ENCODE measurements around the gene ZNF280C.
A peak's percentile ranks its signal among the peaks of the same experiment; 100 is the strongest.
"Not testable (repeated sequence)": the region's sequence is repeated elsewhere in the genome, so short reads cannot be mapped to it uniquely, and the experiment has no call there.

Gene ZNF280C

DNA sequence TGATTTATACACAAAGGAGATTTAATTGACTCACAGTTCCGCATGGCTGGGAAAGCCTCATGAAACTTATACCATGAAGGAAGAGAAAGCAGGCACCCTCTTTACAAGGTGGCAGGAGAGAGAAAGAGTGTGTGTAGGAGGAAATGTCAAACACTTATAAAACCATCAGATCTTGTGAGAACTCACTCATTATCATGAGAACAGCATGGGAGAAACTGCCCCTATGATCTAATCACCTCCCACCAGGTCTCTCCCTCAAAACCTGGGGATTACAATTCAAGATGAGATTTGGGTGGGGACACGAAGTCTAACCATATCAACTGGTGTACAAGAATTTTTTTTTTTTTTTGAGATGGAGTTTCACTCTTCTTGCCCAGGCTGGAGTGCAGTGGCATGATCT, 3.6 kb upstream of the ZNF280C start:
- H3K4me1 Mint-ChIP-seq, H3K4me3 Mint-ChIP-seq, H3K36me3 Mint-ChIP-seq, H3K27ac Mint-ChIP-seq, ATAC-seq, H3K9me3 Mint-ChIP-seq, H3K27me3 Mint-ChIP-seq: not testable (repeated sequence)

DNA sequence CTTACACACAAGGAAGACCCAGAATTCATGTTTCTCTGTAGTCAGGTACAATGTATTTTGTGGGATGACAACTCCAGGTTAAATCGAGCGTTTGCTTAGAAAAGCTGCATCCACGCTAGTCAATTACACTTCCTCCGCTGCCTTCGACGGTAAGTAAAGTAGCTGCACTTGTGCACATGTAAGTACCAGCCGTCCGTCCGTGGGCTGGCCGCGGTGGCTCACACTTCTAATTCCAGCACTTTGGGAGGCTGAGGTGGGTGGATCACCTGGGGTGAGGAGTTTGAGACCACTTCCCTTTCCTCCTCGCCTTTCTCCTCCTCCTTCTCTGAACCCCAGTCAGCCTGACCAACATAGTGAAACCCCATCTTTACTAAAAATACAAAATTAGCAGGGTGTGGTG, 692 bp upstream of the ZNF280C start:
- H3K27ac Mint-ChIP-seq, H3K27me3 Mint-ChIP-seq, H3K36me3 Mint-ChIP-seq, H3K4me1 Mint-ChIP-seq, ATAC-seq, H3K9me3 Mint-ChIP-seq, H3K4me3 Mint-ChIP-seq: not testable (repeated sequence)

DNA sequence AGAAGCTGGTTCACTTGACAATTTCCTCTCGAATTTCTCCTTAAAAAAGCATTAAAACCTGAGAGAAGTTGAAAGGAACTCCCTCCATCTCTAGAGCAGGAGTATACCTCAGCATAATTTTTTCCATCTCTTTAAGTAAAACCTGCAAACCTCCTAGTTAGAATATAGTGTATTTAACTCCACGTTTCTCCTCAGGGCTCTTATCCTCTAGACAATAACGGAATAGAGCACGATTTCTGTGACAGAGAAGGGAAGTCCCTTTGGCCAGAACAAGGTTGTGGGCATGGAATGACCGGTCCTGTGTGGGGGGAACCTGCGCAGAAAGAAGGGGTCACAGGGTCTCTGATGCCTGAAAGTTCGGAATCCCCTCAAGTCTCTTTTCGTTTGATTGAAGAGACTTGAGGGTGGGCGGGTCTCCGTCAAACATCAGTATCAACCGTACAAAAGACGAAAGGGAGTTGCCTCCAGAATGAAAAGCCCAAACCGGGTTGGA, 697 bp downstream of the ZNF280C start:
- Mint-ChIP-seq H3K4me1 (peaks cover 9% of the 10 kb centered on the region), H3K9me3 (no peaks in the 10 kb centered on the region), H3K4me3 (peak overlapping the region; percentile 80), H3K36me3 (no peaks in the 10 kb centered on the region), H3K27me3 (no peaks in the 10 kb centered on the region), H3K27ac (peak overlapping the region; percentile 73)
- no peak for ATAC-seq

DNA sequence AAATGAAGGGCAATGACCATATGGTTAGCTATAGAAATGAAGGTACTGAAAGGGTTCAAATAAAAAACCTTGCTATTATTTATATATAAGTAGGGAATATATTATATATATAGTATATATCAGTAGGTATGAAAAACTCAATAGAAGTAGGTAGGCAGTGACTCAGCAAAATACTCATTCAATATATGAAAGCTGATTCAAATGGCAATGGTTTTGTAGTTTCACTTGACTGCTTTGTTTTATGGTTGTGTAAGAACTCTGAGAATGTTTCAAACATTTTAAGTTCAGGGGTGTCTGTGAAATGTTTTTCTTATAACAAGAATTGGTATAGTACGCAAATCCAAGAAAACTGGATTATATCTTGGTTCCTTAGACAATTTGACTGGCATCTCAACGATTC, 4.1 kb downstream of the ZNF280C start:
- ATAC-seq = no peak
- H3K36me3 Mint-ChIP-seq = no peaks in the 10 kb centered on the region
- H3K4me1 Mint-ChIP-seq = no peaks in the 10 kb centered on the region
- H3K27me3 Mint-ChIP-seq = no peaks in the 10 kb centered on the region
- no peak overlapping the region for H3K27ac Mint-ChIP-seq
- H3K9me3 Mint-ChIP-seq = no peaks in the 10 kb centered on the region
- no peak overlapping the region for H3K4me3 Mint-ChIP-seq

DNA sequence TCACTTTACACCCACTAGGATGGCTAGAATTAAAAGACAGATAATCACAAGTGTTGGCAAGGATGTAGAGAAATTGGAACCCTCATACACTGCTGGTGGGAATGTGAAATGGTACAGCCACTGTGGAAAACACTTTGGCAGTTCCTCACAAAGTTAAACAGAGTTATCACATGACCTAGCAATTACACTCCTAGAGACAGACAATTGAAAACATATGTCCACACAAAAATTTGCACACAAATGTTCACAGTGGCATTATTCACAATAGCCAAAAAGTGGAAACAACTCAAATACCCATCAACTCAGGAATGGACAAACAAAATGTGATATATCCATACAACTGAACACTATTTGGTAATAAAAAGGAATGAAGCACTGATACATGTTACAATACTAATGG, 5.7 kb downstream of the ZNF280C start:
- no peak overlapping the region for H3K27ac Mint-ChIP-seq
- H3K4me3 Mint-ChIP-seq = no peak overlapping the region
- no peaks in the 10 kb centered on the region for H3K4me1 Mint-ChIP-seq
- no peaks in the 10 kb centered on the region for H3K9me3 Mint-ChIP-seq
- H3K36me3 Mint-ChIP-seq = peaks cover 8% of the 10 kb centered on the region
- no peaks in the 10 kb centered on the region for H3K27me3 Mint-ChIP-seq
- ATAC-seq = no peak

DNA sequence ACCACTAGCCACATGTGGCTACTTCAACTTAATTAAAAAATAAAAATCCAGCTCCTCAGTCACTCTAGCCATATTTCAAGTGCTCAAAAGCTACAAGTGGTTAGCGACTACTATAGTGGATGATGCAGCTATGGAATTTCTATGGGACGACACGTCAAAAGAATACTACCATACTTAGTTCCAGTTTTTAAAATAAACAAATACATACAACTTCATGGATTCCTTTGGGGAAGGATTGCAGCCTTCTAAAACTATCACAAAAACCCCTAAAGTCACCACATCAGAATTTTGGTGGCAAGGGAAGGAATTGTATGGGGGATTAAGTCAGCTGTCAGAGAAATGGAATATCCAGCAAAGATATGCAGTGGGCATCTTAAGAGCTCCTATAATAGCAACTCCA, 6.5 kb downstream of the ZNF280C start:
- Mint-ChIP-seq H3K27ac (no peak overlapping the region), H3K4me1 (no peaks in the 10 kb centered on the region), H3K9me3 (no peaks in the 10 kb centered on the region), H3K36me3 (peaks cover 8% of the 10 kb centered on the region), H3K27me3 (no peaks in the 10 kb centered on the region), H3K4me3 (no peak overlapping the region)
- no peak for ATAC-seq

DNA sequence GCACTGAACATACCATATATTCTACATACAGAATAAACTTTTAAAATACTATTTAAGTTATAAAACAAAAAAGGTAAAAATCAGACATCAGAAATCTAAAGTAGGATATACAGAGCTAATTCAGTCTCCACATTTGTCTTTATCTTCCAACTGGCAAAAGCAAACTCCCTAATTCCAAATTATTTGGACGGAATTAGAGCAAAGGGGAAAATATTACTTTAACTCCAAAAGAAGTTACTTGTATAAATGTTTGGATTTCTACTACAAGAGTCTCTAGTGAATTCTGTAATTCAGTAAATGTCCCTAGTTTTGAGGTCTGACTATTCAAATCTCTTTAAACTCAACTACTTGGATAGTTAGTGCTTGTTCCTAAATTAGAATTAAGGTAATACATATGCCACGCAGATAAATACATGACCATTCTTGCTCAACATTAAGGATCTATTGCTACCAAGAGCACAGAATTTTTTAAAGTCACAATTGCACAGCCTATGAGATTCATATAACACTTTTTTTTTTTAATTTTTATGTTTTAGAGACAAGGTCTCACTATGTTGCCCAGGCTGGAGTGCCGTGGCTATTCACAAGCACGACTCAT, 7.3 kb downstream of the ZNF280C start:
- no peaks in the 10 kb centered on the region for H3K27me3 Mint-ChIP-seq
- H3K4me1 Mint-ChIP-seq = no peaks in the 10 kb centered on the region
- H3K4me3 Mint-ChIP-seq = no peak overlapping the region
- H3K27ac Mint-ChIP-seq = no peak overlapping the region
- H3K36me3 Mint-ChIP-seq = peaks cover 8% of the 10 kb centered on the region
- H3K9me3 Mint-ChIP-seq = no peaks in the 10 kb centered on the region
- no peak for ATAC-seq

DNA sequence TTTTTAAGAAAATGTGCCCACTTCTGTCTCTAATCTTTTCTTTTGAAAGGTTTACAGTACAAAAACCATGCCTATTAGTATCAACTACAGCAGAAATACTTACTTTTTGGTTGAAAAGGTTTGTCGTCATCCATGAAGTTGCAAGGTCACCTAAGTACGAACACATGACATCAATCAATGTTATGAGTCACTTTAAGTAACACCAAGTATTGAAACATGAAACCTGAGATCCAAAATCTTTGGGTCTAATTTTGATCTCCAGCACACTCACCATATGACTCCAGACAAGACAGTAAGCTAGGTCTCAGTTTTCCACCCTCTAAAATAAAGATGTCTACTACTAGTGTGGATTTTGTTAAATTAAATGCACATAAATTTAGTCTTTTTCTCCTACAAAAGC, 8.4 kb downstream of the ZNF280C start:
- H3K27ac Mint-ChIP-seq = no peak overlapping the region
- H3K4me3 Mint-ChIP-seq = no peak overlapping the region
- ATAC-seq = no peak

DNA sequence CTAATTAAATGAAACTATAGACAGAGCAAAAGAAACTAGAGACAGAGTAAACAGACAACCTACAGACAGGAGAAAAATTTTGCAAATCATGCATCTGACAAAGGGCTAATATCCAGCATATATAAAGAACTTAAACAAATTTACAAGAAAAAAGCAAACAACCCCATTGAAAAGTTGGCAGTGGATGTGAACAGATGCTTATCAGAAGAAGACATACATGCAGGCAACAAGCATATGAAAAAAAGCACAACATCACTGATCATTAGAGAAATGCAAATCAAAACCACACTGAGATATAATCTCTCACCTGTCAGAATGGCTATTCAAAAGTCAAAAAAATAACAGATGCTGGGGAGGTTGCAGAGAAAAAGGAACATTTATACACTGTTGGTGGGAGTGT, 14.8 kb downstream of the ZNF280C start:
- H3K4me3 Mint-ChIP-seq = no peak overlapping the region
- no peaks in the 10 kb centered on the region for H3K27me3 Mint-ChIP-seq
- peaks cover 8% of the 10 kb centered on the region for H3K4me1 Mint-ChIP-seq
- no peak overlapping the region for H3K27ac Mint-ChIP-seq
- no peak for ATAC-seq
- peaks cover 53% of the 10 kb centered on the region for H3K36me3 Mint-ChIP-seq
- H3K9me3 Mint-ChIP-seq = no peaks in the 10 kb centered on the region

More for the DNA sequence above, 8.4 kb downstream of the ZNF280C start:
- Mint-ChIP-seq H3K27me3 (no peaks in the 10 kb centered on the region), H3K9me3 (no peaks in the 10 kb centered on the region), H3K36me3 (peaks cover 13% of the 10 kb centered on the region), H3K4me1 (no peaks in the 10 kb centered on the region)

DNA sequence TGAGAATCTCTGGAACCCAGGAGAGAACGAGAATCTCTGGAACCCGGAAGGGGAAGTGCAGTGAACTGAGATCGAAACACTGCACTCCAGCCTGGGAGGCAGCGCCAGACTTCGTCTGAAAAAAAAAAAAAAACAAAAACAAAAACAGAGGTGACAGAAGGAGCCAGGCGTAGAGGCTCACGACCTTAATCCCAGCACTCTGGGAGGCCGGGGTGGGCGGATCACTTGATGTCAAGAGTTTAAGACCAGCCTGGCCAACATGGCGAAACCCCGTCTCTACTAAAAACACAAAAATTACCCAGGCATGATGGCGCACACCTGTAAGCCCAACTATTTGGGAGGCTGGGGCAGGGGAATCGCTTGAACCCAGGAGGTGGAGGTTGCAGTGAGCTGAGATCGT, 17.0 kb downstream of the ZNF280C start:
- H3K27ac Mint-ChIP-seq = no peak overlapping the region
- no peak overlapping the region for H3K4me3 Mint-ChIP-seq
- no peaks in the 10 kb centered on the region for H3K9me3 Mint-ChIP-seq
- peaks cover 8% of the 10 kb centered on the region for H3K4me1 Mint-ChIP-seq
- no peaks in the 10 kb centered on the region for H3K27me3 Mint-ChIP-seq
- peaks cover 50% of the 10 kb centered on the region for H3K36me3 Mint-ChIP-seq
- ATAC-seq = no peak

DNA sequence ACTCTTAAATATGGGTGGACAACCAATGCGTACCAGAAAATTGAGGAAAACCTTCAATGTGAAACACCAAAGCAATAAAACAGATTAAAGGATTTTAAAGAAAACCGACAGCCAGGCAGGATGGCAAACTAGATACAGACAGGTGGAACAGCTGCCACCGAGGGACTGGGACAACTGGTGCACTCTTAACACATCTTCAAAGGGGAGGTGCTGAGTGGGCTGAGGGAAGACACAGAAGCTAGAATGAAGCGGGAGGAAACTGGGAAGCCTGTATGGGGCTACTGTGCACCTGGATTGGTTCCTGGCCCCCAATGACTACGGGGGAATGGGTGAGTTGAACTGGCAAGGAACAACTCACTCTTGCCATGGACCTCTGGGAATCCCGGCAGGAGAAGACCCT, 20.7 kb downstream of the ZNF280C start:
- no peak for ATAC-seq

DNA sequence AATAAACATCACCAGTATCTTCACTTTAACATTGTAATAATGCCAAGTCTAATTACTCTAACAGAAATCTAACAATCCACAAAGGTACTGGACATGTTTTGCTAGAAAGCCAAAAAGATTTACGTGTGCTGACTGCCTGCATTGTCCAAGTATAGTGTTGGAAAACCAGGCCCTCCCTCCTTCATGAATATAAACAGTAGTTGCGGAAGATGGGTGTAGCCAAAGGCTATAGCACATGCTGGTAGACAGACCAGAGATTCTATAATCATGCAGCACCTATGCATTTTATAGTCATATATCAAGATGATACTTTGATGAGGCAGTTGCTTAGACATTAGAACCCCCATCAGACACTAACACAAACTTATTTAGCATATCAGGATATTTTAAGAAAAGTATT, 22.6 kb downstream of the ZNF280C start:
- Mint-ChIP-seq H3K27ac (no peak overlapping the region), H3K36me3 (peaks cover 16% of the 10 kb centered on the region), H3K27me3 (no peaks in the 10 kb centered on the region), H3K9me3 (no peaks in the 10 kb centered on the region), H3K4me3 (no peak overlapping the region), H3K4me1 (no peaks in the 10 kb centered on the region)
- no peak for ATAC-seq

More for the DNA sequence above, 20.7 kb downstream of the ZNF280C start:
- Mint-ChIP-seq H3K4me3 (no peak overlapping the region), H3K36me3 (peaks cover 27% of the 10 kb centered on the region), H3K27ac (no peak overlapping the region), H3K4me1 (no peaks in the 10 kb centered on the region), H3K27me3 (no peaks in the 10 kb centered on the region), H3K9me3 (no peaks in the 10 kb centered on the region)

DNA sequence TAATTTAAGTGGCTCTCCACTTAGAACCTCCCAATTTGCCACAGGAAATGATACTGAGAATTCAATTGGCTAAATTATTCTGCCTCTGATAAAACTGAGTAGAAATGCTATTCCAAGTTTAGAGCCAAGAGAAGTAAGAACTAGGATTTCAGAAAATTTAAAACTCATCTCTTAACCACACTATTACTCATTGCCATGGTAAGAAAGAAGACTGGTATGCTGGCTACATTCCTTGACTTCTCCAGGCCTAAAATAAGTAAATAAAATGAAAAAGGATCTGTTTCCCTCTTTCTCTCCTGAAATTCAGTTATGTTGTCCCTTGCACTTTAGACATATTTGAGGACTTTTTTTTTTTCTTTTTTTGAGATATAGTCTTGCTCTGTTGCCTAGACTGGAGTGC, 23.3 kb downstream of the ZNF280C start:
- Mint-ChIP-seq H3K27ac (no peak overlapping the region), H3K27me3 (no peaks in the 10 kb centered on the region), H3K9me3 (no peaks in the 10 kb centered on the region), H3K4me3 (no peak overlapping the region), H3K4me1 (no peaks in the 10 kb centered on the region), H3K36me3 (peaks cover 16% of the 10 kb centered on the region)
- ATAC-seq = no peak

DNA sequence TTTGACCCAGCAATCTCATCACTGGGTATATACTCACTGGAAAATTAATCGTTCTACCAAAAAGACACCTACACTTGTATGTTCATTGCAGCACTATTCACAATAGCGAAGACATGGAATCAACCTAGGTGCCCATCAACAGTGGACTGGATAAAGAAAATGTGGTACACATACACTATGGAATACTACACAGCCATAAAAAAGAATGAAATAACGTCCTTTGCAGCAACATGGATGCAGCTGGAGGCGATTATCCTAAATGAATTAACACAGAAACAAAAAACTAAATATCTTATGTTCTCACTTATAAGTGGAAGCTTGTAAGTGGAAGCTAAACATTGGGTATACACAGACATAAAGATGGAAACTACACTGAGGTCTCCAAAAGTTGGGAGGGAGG, 37.5 kb downstream of the ZNF280C start:
- H3K36me3 Mint-ChIP-seq = peaks cover 23% of the 10 kb centered on the region
- not testable (repeated sequence) for H3K27me3 Mint-ChIP-seq, H3K27ac Mint-ChIP-seq, H3K4me3 Mint-ChIP-seq, H3K4me1 Mint-ChIP-seq, H3K9me3 Mint-ChIP-seq, ATAC-seq

DNA sequence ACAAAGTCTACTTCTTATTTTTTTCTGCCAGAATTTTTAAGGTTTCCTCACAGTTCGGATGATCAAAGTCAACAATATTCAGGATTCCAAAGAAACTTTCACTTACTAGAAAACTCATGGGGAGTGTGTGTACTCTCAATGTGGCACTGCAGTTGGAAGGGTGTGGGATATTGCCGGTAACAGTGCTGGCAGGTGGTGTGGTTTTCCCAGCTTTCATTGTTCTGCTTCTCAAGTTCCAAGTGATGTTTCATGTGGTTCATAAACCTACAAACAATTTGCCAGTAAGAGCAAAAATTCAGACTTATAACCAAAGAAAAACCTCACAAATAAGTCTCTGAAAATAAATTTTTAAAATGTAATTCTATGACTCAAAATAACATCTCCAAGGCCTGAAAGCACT, 39.8 kb downstream of the ZNF280C start:
- Mint-ChIP-seq H3K27me3 (no peaks in the 10 kb centered on the region), H3K4me3 (no peak overlapping the region), H3K27ac (no peak overlapping the region), H3K9me3 (no peaks in the 10 kb centered on the region), H3K4me1 (no peaks in the 10 kb centered on the region), H3K36me3 (peaks cover 8% of the 10 kb centered on the region)
- ATAC-seq = no peak

DNA sequence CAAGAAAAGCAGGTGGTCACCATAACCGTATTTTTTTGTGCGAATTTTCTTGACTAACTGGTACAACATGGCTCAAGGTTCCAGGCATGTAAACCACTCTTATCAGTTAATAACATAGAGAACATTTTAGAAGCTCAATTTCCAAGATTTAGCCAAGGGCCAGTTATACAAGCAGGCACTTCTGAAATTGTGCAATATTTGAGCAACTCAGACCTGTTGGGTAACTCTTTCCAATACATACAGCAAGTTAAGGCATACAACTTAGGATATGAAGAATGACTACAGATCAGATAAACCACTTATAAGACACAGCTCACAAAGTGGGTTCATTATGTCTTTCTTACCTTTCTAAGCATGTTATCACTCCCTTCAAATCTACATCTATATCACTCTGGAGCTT, 43.9 kb downstream of the ZNF280C start:
- no peaks in the 10 kb centered on the region for H3K4me1 Mint-ChIP-seq
- no peak overlapping the region for H3K4me3 Mint-ChIP-seq
- no peak overlapping the region for H3K27ac Mint-ChIP-seq
- H3K9me3 Mint-ChIP-seq = no peaks in the 10 kb centered on the region
- H3K36me3 Mint-ChIP-seq = no peaks in the 10 kb centered on the region
- H3K27me3 Mint-ChIP-seq = no peaks in the 10 kb centered on the region
- no peak for ATAC-seq

DNA sequence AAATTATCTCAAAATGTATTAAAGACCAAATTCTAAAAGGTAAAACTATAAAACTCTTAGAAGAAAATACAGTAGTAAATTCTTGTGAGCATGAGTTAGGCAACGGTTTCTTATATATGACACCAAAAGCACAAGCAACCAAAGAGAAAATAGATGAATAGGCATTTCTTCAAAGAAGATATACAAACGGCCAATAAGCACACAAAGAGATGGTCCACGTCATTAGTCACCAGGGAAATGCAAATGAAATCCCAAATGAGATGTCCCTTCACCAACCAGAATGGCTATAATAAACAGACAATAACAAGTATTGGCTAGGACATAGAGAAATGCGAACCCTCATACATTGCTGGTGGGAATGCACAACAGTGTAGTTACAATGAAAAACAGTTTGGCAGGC, 52.4 kb downstream of the ZNF280C start:
- H3K4me3 Mint-ChIP-seq = no peak overlapping the region
- H3K9me3 Mint-ChIP-seq = no peaks in the 10 kb centered on the region
- peaks cover 37% of the 10 kb centered on the region for H3K36me3 Mint-ChIP-seq
- no peak for ATAC-seq
- no peaks in the 10 kb centered on the region for H3K27me3 Mint-ChIP-seq
- H3K27ac Mint-ChIP-seq = no peak overlapping the region
- peaks cover 13% of the 10 kb centered on the region for H3K4me1 Mint-ChIP-seq

All from stimulated activated memory B cell treated with anti-CD40 and anti-IgM and Interleukin-4, amounts not matched to agents 10 μg/mL and 1 μg/mL and 100 μg/mL, for 72 hours (primary cell).